Raji (cell line): ENCODE data around the gene BORCS5.

Source experiments
- POLR2A ChIP-seq: IDR thresholded peaks from 2 replicates; pipeline ENCODE4 v1.6.1; 2011; ENCODE audit warnings: low read depth, low read length, control low read depth; ENCODE audit not compliant: insufficient read depth

The BORCS5 gene

GRCh38 chr12:12356896-12357718 is at the start of gene BORCS5:
TSS of gene BORCS5 (plus strand) at chr12:12357078. CDS start at chr12:12357452, 374 bp downstream.
- peak; percentile 99 for TF ChIP-seq POLR2A

- TF ChIP-seq POLR2A = no peak
These were observed 41.0 kb upstream of the BORCS5 start for GRCh38 chr12:12315838-12316237.

DNA sequence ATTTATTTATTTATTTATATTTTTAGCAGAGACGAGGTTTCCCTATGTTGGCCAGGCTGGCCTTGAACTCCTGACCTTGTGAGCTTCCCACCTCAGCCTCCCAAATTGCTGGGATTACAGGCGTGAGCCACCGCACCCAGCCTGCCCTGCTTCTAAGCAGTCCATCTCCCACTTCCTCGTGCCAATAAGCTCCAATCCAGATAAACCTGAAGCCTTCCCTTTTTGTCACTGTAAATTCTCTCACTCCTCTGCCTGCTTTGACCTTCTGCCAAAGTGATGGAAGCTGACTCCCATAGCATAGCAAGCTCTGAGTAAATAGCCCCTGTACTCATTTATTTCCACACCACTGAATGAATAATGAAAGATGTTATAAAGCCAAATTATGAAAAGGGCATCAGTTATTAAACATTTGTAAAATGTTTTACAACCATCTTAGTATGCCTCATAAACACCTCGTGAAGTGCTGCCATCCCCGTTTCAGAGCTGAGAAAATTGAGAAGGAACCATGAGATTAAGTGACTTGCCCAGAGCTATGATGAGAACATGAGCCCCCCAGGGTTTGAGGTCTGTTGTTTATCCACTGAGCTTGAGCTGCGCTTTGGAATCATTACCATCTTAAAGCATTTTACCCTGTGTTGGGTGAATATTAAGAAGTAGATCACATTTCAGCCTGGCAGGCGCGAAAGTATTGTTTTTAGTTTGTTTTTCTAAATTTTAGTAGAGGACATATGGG is 37.3 kb upstream of the BORCS5 start:
- TF ChIP-seq POLR2A = no peak

DNA sequence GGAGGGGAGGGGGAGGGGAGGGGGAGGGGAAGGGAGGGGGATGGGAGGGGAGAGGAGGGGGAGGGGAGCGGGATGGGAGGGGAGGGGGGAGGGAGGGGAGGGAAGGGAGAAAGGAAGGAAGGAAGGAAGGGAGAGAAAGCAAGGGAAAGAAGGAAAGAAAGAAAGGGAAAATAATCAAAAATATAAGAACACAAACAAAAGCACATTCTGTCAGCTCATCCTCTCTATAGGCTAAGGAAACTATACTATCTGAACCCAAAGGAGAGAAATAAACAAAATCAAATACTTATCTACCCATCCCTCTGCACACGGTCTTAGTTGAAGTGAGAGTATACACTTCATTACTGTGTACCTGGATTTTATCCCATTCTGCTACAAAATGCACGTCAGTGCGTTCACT is 33.8 kb upstream of the BORCS5 start:
- no peak for TF ChIP-seq POLR2A

DNA sequence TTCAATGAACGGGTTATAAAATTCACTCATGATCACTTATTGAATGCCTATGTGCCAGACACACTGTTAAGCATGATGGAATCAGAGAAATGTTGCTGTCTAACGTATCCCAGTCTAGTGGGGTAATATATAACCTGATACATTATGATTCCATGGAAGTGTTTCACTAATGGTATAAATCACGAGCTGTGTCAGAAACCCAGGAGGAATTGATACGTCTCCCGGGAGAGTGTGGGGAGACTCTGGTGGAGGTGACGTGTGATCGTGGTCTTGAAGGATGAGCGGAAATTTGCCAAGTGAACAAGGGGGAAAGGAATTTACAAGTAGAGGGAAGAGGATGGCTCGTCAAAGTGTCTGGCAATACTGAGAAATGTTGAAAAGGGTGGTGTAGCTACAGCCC is 33.3 kb upstream of the BORCS5 start:
- TF ChIP-seq POLR2A = no peak

GRCh38 chr12:12326262-12326661 is 30.6 kb upstream of the BORCS5 start:
- no peak for TF ChIP-seq POLR2A

- no peak for TF ChIP-seq POLR2A
These were observed 29.1 kb upstream of the BORCS5 start for GRCh38 chr12:12327802-12328201.

DNA sequence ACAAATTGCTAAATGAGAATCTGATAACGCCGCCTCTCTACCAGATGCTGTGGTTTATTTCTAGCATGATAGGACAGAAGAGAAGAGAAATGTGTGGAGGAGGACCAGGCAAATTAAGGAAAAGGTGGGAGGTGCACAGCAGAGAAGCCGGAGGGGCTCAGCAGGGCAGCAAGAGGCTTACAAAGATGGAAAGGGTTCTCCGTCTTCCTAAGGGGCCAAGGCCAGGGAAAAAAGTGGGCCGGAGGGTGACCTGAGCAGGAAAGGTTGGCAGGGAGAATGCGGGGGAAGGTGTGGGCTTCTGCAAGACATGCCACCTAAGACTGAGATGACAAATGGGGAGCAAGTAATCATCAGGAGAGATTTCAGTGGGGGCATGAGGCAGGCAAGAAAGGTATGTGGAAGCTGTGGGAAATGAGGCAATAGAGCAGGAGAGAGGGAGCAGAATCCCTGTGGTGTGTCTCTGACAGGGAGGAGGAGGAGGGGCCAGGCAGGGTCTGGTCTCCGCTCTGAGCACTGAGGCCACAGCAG is 25.6 kb upstream of the BORCS5 start:
- no peak for TF ChIP-seq POLR2A

DNA sequence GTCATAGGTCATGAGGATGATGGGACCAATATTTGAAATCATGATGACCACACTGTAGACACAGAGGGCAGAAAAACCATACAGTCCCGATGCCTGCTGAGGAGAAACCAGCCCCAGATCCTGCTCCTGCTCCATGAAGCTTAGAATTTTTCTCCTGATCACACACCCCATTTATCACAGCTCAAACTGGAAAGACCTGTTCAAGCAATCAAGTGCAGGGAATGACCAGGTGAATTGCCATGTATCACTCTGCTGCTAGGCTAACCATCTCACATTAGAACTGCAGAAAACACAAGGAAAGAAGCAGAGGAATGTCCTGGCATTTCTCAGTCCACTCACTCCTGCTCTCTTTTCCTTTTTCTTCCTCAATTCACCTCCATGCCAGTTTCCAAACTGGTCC is 25.0 kb upstream of the BORCS5 start:
- no peak for TF ChIP-seq POLR2A

DNA sequence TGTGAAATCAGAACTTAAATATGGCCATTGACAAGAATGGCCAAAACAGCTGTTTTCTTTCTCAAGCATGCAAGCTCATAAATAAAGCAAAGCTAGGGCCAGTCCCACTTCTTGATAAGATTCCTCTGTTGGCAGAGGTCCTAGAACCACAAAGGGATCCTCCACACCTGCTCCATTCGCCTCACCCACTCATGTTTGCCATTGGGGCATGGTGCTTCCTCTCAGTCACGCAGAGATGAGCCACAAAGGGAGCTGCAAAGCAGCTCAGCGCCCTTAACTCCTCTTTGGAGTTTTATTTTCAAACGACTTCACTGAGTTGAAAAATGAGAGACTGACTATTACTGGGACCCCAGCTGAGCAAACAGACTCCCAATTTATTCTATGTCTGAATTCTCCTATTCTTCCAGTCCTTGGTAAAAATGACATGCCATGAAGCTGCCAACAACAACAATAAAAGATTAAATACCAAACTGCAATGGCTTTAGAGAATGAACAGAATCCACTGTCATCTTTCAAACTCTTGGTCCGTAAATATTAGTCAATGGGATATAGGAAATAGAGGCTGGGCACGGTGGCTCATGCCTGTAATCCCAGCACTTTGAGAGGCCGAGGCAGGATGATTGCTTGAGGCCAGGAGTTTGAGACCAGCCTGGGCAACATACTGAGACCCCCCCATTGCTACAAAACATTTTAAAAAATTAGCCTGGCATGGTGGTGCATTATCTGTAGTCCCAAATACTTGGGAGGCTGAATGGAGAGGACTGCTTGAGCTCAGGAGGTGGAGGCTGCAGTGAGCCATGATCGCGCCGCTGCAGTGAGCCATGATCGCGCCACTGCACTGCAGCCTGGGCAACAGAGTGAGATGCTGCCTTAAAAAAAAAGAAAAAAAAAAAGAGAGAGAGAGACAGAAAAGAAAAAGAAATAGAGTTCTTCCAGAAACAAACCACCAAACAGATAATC is 23.2 kb upstream of the BORCS5 start:
- no peak for TF ChIP-seq POLR2A

GRCh38 chr12:12334367-12335040 is 22.4 kb upstream of the BORCS5 start:
- no peak for TF ChIP-seq POLR2A

- TF ChIP-seq POLR2A = no peak
These were observed 20.8 kb upstream of the BORCS5 start for GRCh38 chr12:12336049-12336411.

GRCh38 chr12:12336511-12336910 is 20.4 kb upstream of the BORCS5 start:
- no peak for TF ChIP-seq POLR2A

DNA sequence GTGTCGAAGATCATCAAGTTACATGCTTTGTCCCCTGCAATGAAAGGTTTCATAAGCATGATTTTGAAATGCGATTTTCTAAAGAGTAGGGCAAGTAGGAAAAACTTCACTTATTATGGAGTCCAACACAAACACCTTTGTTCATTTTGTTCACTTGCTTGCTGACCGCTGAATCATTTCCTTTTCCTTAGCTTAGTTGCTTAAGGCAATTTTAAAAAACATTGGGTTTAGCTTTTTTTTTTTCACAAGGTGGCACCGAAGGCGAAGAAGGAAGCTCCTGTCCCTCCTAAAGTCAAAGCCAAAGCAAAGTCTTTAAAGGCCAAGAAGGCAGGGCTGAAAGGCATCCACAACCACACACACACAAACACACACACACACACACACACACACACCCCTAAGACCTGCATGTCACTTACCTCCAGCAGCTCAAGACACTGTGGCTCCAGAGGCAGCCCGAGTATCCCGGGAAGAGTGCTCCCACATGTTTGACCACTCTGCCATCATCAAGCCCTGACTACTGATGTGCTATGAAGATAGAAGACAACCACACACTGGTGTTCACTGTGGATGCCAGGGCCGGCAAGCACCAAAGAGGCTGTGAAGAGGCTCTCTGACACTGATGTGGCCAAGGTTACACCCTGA is 18.2 kb upstream of the BORCS5 start:
- TF ChIP-seq POLR2A = no peak
